Measurements from ENCODE around the gene ADNP2.

The ADNP2 gene

DNA sequence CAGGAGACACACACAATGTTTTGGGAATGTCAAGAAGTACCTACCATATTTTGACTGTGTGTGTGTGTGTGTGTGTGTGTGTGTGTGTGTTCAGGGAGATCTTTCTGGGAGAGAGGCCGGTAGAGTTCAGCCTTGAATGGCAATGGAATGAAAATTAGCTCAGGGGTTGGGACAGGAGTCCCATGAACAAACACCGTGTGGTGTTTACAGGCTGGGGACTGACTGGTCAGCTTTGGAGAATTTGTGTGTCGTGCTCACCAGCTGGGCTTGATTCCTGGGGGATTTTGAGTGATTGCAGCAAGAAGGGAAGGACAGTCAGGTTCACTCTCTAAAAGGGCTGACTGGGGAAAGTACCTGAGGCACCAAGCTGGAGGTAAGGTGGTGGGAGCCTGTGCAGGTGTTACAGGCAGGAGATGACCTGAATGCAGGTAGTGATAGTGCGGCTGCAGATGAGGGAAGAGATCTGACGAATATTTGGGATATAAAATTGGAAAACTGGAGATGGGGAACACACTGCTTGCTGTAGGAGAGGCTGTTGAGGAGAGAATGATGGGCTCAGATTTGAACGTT is 2.5 kb upstream of the ADNP2 start:
- no peak for DNase-seq

DNA sequence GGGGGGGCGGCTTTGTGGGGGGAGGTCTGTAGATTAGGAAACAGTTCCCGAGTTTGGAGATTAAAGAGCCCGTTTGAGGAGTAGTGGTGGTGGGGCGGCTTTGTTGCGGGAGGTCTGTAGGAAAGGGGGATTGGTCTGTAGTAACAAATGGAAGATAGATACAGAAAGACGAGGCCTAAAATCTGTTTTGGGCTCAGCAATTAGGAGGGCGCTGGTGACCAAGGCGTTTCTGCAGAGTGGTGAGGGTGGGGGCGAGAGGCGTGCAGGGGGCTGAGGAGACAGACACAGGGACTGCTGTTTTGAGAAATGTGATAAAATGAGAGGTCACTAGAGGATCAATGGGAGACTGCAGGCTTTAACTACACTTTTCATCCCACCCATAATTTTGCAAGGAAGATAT is 1.6 kb upstream of the ADNP2 start:
- no peak for DNase-seq

DNA sequence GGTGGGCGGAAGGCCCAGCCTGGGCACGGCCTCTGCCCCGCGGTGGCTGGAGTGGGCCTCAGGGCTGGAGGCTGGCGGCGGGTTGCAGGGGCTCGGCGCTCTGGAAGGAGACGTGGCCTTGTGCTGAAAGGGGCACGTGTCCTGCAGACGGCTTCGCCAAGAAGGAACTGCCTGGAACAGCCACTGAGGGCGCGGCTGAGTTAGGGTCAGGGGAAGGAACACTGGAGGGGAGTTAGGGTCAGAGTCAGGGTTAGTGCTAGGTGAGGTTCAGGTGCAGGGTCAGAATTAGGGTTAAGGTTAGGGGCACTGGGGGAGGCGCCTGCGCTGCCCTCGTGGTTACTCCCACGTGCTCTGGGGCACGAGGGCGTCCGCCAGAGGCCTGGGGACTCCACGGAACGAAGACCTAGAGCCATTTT is 933 bp upstream of the ADNP2 start:
- no peak for DNase-seq

DNA sequence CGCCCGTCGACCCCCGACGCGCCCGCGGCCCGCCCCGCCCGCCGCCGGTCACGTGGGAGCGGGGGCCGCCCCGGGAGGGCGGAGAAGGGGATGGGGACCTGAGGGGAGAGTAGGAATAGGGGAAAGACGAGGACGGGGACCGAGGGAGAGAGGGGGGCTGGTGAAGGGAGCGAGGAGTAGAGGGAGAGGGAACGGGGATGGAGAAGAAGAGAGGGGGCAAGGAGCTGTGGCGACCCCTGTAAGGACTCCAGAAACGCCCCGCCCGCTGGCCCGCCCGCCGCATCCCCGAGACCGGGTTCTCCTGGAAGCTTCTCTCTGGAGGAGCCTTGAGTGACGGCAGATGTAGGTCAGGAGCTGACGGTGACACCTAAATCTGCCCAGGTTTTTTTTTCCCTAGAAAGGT is 615 bp downstream of the ADNP2 start:
- DNase-seq, result peak; percentile 58

DNA sequence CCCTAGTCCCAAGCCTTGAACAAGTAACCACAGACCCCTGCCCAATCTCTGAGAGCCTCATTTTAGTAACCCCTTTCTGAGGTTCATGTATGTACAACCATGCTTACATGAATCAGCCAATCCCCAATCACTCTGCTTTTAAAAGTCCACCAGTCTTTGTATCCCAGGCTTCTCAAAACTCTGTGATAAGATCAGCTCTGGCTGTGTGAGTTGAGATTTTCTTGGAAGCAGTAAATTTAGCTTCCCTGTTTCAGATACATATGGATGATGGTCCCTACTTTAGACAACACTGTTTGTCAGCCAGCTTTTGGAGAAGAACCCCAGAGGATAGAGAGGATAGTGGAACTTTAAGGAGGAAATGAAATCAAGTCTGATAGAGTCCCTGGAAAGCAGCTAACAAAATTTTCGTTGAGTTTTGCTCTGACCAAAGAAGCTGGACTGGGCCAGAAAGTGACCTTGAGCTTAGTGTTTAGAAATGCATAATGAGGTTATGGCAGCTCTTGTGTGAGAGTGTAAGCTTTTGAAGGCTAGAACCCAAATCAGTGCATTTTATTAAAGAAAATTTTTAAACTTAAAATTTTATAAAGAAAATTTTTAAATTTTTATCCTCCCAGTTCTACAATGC is 3.7 kb downstream of the ADNP2 start:
- DNase-seq, result no peak

DNA sequence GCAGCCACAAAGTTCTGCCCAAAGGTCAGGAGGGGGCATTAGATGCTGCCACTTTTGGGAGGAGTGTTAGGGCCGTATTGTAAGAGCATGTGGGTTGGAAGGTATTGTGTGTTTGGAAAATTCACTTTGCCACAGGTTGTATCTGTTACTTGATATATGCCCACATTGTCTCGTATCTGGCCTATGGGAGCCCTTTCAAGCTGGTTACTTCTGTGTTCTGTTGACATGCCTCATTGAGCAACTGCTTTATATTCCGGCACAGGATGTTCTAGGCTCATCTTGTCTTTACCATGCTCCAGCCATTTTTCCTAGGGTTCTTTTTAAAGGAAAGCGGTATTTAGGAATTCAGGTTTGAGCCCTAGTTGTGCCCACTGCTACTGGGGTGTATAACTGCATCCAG is 6.0 kb downstream of the ADNP2 start:
- DNase-seq, result no peak

DNA sequence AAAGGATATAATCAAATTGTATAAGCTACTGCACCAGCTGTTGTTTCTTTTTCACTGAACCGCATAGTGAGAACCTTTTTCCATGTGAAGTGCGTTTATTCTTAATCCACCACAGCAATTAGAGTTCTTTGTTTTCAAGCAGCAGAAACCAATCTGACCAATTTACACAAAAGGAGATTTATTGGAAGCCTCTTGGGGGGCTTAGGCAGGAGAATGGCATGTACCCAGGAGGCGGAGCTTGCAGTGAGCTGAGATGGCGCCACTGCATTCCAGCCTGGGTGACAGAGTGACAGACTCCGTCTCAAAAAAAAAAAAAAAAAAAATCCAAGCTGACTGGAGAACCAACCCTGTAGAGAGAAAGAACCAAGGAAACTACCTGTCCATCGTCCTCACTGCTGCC is 10.0 kb downstream of the ADNP2 start:
- no peak for DNase-seq

DNA sequence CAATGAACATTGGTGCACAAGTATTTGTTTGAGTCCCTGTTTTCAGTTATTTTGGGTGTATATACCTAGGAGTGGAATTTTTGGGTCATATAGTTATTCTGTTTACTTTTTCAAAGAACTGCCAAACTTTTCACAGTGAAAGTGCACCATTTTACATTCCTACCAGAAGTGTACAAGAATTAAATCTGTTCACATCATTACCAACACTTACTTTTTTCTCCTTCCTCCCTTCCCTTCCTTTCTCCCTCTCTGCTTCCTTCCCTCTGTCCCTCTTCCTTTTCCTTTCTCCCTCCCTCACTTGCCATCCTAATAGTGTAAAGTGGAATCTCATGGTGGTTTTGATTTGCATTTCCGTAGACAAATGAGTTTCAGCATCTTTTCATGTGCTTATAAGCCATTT is 11.9 kb downstream of the ADNP2 start:
- DNase-seq, result no peak

DNA sequence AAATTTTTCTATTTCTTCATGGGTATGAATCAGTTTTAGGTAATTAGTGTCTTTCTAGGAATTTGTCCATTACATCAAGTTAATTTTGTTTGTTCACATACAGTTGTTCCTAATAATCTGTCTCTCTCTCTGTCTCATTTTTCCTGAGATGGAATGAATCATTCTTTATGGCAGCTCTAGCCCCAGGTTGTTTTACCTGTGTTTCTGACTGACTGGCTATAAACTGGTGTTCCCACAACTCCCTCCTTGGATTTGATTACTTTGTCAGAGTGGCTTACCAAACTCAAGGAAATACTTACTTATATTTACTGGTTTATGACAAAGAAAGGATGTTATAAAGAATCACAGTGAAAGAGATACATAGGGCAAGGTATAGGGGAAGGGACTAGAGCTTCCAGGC is 15.1 kb downstream of the ADNP2 start:
- no peak for DNase-seq

DNA sequence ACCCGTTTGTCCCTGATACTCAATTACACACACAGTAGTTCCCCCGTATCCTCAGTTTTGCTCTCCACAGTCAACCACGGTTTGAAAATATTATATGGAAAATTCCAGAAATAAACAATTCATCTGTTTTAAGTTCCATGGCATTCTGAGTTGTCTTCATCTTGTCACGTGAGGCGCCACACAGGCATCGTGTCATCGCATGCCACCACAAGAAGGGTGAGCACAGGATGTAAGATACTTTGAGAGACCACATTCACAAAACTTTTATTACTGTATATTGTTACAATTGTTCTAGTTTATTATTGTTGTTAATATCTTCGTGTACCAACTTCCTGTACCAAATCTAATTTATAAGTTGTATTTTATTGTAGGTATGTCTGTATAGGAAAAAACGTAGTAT is 17.7 kb downstream of the ADNP2 start:
- no peak for DNase-seq

DNA sequence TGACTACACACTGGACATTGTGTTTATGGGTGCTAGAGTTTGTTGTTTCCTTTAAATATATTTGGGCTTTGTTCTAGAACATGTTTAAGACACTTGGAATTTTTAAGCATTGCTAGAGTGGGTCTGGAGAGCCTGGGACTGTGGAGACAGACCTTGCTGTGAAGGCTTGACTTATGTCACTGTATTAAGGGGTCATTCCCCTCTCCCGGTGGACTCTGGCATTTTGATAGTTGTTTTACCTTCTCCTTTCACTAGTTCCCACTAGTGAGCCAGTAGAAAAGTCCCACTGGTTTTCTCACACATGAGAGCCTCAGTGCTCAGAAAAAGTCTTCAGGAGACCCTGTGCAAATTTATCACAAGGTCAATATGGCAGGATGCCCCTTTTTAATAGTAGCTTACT is 18.6 kb downstream of the ADNP2 start:
- DNase-seq, result no peak

DNA sequence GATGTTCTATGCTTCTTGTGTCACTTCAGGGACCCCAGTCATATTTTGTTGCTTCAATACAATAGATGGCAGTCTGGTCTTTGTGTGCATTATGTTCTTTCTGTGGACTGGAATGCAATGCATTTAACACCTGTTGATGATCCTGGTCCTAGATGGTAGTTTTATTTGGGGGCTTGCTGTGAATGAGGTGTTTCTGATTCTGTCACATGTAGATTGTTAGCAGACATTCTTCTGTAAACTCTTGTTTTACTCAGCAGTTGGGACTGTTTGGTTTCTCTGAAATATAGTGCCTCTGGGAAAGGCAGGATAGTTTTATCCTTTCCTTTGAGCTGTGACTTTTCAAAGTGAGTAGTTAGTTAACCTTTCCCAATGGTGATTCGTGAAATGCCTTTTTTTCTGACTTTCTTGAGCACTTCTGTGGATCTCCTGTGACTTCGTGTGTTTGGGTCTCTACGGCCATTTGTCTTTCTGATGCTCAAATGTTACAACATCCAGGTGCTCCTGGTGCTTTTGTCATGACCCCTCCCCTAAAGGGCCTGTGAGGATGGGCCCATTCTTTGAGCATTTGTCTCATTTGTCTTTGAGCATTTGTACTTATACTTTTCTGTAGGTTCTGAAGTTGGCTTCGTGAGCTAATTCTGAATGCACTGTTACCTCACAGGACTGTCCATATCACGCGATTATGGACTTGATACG is 20.8 kb downstream of the ADNP2 start:
- DNase-seq, result no peak

DNA sequence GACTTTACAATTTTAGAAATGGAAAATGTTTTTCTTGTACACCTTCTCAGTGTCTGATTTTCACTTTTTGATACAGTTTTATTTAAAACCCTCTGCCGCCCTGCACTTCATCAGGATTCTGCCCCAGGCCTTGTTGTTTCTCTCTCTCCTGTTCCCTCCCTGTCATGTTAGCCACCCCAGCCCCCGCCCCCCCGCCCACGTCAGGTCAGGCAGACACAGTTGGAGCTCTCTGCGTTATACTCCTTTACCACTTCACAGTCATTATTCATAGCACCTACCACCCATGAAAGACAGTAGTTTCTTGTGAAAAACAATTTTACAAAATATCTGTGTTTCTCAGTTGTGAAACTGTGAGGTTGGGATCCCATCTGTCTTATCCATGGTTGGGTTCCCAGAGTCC is 21.5 kb downstream of the ADNP2 start:
- no peak for DNase-seq

DNA sequence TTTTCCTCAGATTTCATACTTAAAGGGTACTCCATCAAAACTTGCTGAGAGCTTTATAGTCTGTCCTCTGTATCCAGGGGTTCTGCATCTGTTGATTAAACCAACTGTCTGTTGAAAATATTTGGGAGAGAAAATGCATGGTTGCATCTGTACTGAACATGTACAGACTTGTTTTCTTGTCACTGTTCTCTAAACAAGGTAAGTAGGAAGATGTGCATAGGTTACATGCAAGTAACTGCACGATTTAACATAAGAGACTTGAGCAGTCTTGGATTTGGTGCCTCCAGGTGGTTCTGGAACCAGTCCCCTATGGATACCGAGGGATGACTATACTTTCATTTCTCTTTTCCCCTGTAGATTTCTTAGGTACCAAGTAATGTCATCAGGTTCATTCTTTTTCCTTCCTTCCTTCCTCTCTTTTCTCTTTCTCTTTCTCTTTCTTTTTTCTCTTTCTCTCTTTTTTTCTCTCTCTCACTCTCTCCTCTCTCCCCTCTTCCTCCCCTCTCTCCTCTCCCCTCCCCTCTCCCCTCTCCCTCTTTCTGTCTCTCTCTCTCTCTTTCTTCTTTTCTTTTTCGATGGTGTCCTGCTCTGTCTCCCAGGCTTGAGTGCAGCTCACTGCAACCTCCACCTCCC is 23.2 kb downstream of the ADNP2 start:
- DNase-seq, result no peak

DNA sequence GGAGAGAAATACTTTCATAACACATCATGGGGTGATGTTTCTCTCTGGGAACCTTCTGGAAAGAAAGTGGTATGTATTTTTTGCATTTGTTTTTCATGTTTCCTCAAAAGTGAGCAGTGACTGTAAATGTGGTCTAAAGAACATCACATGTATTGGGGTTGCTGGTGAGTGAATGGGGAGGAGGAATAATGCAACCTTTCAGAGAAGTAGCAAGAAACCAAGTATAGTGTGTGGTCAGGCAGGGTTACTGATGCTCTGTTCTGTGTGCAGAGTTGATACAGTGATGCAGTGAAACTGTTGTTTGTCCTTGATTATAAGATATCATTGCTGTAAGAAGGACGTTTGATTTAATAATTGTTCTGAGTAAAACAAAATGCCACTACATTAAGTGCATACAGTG is 24.1 kb downstream of the ADNP2 start:
- DNase-seq, result no peak

DNA sequence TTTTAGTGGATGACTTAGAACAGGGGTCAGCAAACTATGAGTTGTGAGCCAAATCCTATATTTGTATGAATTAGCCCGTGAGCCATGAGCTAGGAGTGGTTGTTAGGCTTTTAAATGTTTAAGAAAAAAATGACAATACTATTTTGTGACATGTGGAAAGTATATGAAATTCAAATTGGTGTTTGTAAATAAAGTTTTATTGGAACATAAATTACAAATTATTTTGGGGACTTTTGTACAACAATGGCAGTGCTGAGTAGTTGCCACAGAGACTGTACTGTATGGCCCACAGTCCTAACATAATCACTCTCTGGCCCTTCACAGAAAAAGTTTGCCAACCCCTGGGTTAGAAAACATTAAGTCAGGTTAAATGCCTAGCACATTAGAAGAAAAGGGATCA is 26.1 kb downstream of the ADNP2 start:
- no peak for DNase-seq

DNA sequence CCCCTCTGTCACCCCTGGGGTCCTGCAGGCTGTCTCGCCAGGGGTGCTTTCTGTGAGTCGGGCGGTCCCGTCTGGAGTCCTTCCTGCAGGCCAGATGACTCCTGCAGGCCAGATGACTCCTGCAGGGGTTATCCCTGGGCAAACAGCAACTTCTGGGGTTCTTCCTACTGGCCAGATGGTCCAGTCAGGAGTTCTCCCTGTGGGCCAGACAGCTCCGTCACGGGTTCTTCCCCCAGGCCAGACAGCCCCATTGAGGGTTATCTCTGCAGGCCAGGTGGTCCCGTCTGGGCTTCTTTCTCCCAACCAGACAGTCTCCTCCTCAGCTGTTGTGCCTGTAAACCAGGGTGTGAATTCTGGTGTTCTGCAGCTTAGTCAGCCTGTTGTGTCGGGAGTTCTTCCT is 27.6 kb downstream of the ADNP2 start:
- DNase-seq, result no peak

DNA sequence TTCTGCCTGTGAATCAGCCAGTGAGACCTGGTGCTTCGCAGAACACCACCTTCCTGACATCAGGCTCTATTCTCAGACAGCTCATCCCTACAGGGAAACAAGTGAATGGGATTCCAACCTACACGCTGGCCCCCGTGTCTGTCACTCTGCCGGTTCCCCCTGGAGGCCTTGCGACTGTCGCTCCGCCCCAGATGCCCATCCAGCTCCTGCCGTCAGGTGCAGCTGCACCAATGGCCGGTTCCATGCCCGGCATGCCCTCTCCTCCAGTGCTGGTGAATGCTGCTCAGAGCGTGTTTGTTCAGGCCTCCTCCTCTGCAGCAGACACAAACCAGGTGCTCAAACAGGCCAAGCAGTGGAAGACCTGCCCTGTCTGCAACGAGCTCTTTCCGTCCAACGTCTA is 28.1 kb downstream of the ADNP2 start:
- no peak for DNase-seq

DNA sequence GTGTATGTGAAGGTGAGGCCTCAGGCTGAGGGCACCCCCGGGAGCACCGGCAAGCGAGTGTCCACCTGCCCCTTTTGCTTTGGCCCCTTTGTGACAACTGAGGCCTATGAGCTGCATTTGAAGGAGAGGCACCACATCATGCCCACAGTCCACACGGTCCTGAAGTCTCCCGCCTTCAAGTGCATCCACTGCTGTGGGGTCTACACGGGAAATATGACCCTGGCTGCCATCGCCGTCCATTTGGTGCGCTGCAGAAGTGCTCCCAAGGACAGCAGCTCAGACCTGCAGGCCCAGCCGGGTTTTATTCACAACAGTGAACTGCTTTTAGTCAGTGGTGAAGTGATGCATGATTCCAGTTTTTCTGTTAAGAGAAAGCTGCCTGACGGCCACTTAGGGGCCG is 28.9 kb downstream of the ADNP2 start:
- DNase-seq, result no peak

DNA sequence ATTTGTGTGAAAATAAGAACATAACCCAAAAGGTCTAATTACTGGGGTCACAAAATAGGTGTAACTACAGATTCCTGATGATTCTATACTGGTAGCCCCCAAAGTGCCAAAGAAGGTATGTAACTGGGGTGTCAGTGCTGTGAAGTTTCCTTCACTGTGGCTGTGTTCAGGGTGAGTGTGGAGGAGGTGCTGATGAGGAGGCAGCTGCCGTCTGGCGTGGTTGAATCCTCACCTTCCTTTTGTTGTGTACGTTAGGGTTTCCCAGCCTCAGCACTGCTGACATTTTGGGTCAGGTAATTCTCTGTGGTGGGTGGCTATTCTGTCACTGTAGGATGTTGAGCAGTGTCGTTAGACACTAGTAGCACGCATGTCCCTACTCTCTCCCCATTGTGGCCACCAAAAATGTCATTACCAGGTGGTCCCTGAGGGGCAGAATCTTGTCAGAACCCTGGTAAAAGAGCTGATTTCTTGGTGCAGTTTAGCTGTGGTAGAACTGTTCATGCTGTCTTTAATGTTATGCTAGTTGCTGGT is 31.5 kb downstream of the ADNP2 start:
- DNase-seq, result no peak

DNA sequence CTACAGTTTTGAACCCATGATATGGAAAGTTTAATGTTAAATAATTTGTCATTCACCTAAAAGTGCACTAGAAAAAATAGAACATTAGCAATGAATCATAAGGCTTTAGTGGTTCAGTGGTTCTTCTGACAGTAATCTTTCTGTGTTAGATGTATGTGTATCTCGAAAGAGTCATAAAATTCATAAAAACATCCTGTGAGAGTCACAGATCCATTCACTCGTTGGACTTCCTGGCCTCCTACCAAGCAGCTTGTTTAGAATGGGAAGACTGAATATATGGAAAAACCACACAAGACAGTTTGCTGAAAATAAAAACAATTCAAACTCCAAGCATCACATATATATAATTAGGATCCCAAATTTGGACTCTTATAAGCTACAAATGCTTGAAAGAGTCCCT is 34.8 kb downstream of the ADNP2 start:
- no peak for DNase-seq

DNA sequence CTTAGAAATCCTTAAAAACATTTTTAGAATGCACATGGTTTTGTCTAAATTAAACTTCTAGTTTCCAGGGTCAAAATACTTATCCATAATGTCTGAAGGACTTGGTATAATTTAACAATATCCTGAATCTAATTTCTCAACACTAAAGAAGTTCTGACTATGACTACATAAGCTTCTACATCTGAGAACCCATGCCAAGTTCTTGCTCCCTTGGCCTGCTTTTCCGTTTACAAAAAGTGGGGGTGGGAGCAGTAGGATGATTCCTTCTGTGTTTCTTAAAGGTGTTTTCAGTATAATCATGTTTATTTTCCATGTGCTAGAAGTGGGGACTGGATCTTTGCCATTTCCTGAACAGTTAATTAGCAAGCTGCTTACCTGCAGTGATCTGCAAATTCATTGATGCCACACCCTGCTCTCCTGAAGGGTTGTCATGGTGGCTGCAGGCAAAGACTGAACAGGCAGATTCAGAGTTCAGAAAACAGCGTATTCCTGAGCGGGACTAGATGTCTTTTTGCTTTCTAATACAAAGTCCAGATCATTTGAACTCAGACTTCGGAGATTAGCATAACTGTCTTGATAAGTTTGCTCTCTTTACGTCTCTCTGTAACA is 36.2 kb downstream of the ADNP2 start:
- no peak for DNase-seq

DNA sequence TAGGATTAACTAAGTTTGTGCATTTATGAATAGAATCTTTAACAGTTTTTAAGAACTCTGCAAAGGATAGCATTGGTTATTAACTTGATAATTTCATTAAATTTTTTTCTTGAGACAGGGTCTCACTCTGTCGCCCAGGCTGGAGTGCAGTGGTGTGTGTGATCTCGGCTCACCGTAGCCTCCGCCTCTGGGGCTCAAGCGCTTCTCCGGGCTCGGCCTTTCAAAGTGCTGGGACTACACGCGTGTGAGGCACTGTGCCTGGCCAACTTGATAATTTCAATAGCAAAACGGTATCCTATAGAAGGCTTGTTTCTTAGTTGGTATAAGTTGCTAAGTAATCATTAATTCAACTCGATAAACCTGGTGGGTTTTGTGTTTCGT is 38.0 kb downstream of the ADNP2 start:
- DNase-seq, result no peak
